ENCODE results near the gene PLCG1. TPM values are rescaled to one million over a fixed set of nuclear protein-coding genes. Genes with fewer than 3 reads are reported as not detected.
A peak's percentile ranks its signal among the peaks of the same experiment; 100 is the strongest.

The PLCG1 gene
- total RNA-seq, 4 donors from 2014 or later: 93.0 to 357 (median 191) TPM

- DNase-seq: no peak
- no peaks in the 10 kb centered on the region for H3K9me3 ChIP-seq
- no peak overlapping the region for H3K4me3 ChIP-seq
- TF ChIP-seq POLR2A (IDR thresholded peaks at IDR 0.05): no peak
- TF ChIP-seq CTCF (IDR thresholded peaks at IDR 0.05): no peak
- no peak overlapping the region for H3K27ac ChIP-seq
- H3K36me3 ChIP-seq: no peaks in the 10 kb centered on the region
- no peaks in the 10 kb centered on the region for H3K27me3 ChIP-seq
- no peaks in the 10 kb centered on the region for H3K4me1 ChIP-seq
These were observed 76.9 kb downstream of the PLCG1 start for GRCh38 chr20:41214202-41214601.

GRCh38 chr20:41214666-41215065, 77.3 kb downstream of the PLCG1 start:
- no peak for TF ChIP-seq CTCF (IDR thresholded peaks at IDR 0.05)
- TF ChIP-seq POLR2A (IDR thresholded peaks at IDR 0.05): no peak
- DNase-seq: no peak
- Histone ChIP-seq H3K9me3 (no peaks in the 10 kb centered on the region), H3K4me1 (no peaks in the 10 kb centered on the region), H3K36me3 (no peaks in the 10 kb centered on the region), H3K27me3 (no peaks in the 10 kb centered on the region), H3K4me3 (no peak overlapping the region), H3K27ac (no peak overlapping the region)

GRCh38 chr20:41217422-41217821, 80.1 kb downstream of the PLCG1 start:
- Histone ChIP-seq H3K36me3 (no peaks in the 10 kb centered on the region), H3K4me3 (no peak overlapping the region), H3K27me3 (no peaks in the 10 kb centered on the region), H3K9me3 (no peaks in the 10 kb centered on the region), H3K4me1 (no peaks in the 10 kb centered on the region), H3K27ac (no peak overlapping the region)
- no peak for DNase-seq
- no peak for TF ChIP-seq CTCF (IDR thresholded peaks at IDR 0.05)
- no peak for TF ChIP-seq POLR2A (IDR thresholded peaks at IDR 0.05)

GRCh38 chr20:41218466-41218865, 81.1 kb downstream of the PLCG1 start:
- Histone ChIP-seq H3K27me3 (no peaks in the 10 kb centered on the region), H3K9me3 (no peaks in the 10 kb centered on the region), H3K4me1 (no peaks in the 10 kb centered on the region), H3K27ac (no peak overlapping the region), H3K36me3 (no peaks in the 10 kb centered on the region), H3K4me3 (no peak overlapping the region)
- no peak for DNase-seq
- no peak for TF ChIP-seq CTCF (IDR thresholded peaks at IDR 0.05)

- no peak overlapping the region for H3K4me3 ChIP-seq
- H3K27me3 ChIP-seq: no peaks in the 10 kb centered on the region
- H3K27ac ChIP-seq: no peak overlapping the region
- DNase-seq: no peak
- no peaks in the 10 kb centered on the region for H3K36me3 ChIP-seq
- no peaks in the 10 kb centered on the region for H3K4me1 ChIP-seq
- no peak for TF ChIP-seq POLR2A (IDR thresholded peaks at IDR 0.05)
- TF ChIP-seq CTCF (IDR thresholded peaks at IDR 0.05): no peak
- H3K9me3 ChIP-seq: no peaks in the 10 kb centered on the region
These were observed 82.5 kb downstream of the PLCG1 start for GRCh38 chr20:41219824-41220223.

GRCh38 chr20:41221614-41222218, 84.4 kb downstream of the PLCG1 start:
- TF ChIP-seq CTCF (IDR thresholded peaks at IDR 0.05) (no peak), POLR2A (IDR thresholded peaks at IDR 0.05) (no peak)
- DNase-seq: no peak
- H3K4me3 ChIP-seq: no peak overlapping the region
- no peaks in the 10 kb centered on the region for H3K9me3 ChIP-seq
- no peaks in the 10 kb centered on the region for H3K4me1 ChIP-seq
- peak overlapping the region in 1 of 4 donors; percentile 20 for H3K27ac ChIP-seq
- no peaks in the 10 kb centered on the region for H3K36me3 ChIP-seq
- H3K27me3 ChIP-seq: no peaks in the 10 kb centered on the region
